GM23338 (cell line): ENCODE measurements around the gene NDRG3. TPM values are rescaled to one million over a fixed set of nuclear protein-coding genes. Genes with fewer than 3 reads are reported as not detected.

ENCODE experiments used
- ATAC-seq: fragments of 200-7000 bp; cut with Tn5 transposase; 3 replicates; pipeline ENCODE4 v1.9.1; 2020
- DNase-seq: peaks from one replicate; pipeline ENCODE4 v3.0.0-alpha.2; 2015; ENCODE audit warnings: low spot score
- H2AFZ ChIP-seq: fragments of 200-600 bp; sonication (generic); 2 replicates; pipeline ENCODE4 v1.8.0; 2016; ENCODE audit warnings: antibody characterized with exemption, mild to moderate bottlenecking, moderate library complexity
- H3F3A ChIP-seq: fragments of 200-600 bp; sonication (generic); replicated peaks from 2 replicates; pipeline ENCODE4 v1.8.0; 2017; ENCODE audit warnings: antibody characterized with exemption, mixed run types, low read depth
- H3K27ac ChIP-seq: fragments of 200-600 bp; sonication (generic); 2 replicates; pipeline ENCODE4 v1.6.1; 2016; ENCODE audit warnings: low read depth
- H3K27me3 ChIP-seq: fragments of 200-600 bp; sonication (generic); 2 replicates; pipeline ENCODE4 v1.8.0; 2016; ENCODE audit warnings: mild to moderate bottlenecking, mixed run types, moderate library complexity; ENCODE audit not compliant: insufficient read depth
- H3K36me3 ChIP-seq: fragments of 200-600 bp; sonication (generic); 2 replicates; pipeline ENCODE4 v1.8.0; 2016; ENCODE audit warnings: mild to moderate bottlenecking; ENCODE audit not compliant: insufficient read depth
- H3K4me1 ChIP-seq: fragments of 200-600 bp; sonication (generic); 2 replicates; pipeline ENCODE4 v1.8.0; 2016; ENCODE audit warnings: mild to moderate bottlenecking, moderate library complexity; ENCODE audit not compliant: insufficient read depth
- H3K4me2 ChIP-seq: fragments of 200-600 bp; sonication (generic); 2 replicates; pipeline ENCODE4 v1.7.1; 2017; ENCODE audit warnings: mixed run types
- H3K4me3 ChIP-seq: fragments of 200-600 bp; sonication (generic); 2 replicates; pipeline ENCODE4 v1.6.1; 2016; ENCODE audit warnings: mixed run types
- H3K79me2 ChIP-seq: fragments of 200-600 bp; sonication (generic); replicated peaks from 2 replicates; pipeline ENCODE4 v1.8.0; 2017; ENCODE audit warnings: mild to moderate bottlenecking; ENCODE audit not compliant: insufficient read depth
- H3K9me2 ChIP-seq: fragments of 200-600 bp; sonication (generic); 2 replicates; pipeline ENCODE4 v1.8.0; 2017; ENCODE audit not compliant: insufficient read depth
- H4K20me1 ChIP-seq: fragments of 200-600 bp; sonication (generic); replicated peaks from 2 replicates; pipeline ENCODE4 v1.8.0; 2017; ENCODE audit warnings: mild to moderate bottlenecking; ENCODE audit not compliant: insufficient read depth
- H3K27ac Mint-ChIP-seq: 2 replicates; pipeline ENCODE4 v1.8.0; 2020; ENCODE audit warnings: inconsistent platforms, mild to moderate bottlenecking, moderate library complexity, mixed read lengths
- H3K27me3 Mint-ChIP-seq: 3 replicates; pipeline ENCODE4 v1.8.0; 2022; ENCODE audit warnings: low read depth, mild to moderate bottlenecking, moderate library complexity, mixed read lengths, inconsistent platforms; ENCODE audit not compliant: insufficient read depth, poor library complexity
- H3K36me3 Mint-ChIP-seq: 3 replicates; pipeline ENCODE4 v1.8.0; 2021; ENCODE audit warnings: low read depth, mild to moderate bottlenecking, inconsistent platforms, moderate library complexity, mixed read lengths
- H3K4me1 Mint-ChIP-seq: 3 replicates; pipeline ENCODE4 v1.8.0; 2020; ENCODE audit warnings: mild to moderate bottlenecking, inconsistent platforms, mixed read lengths
- H3K4me3 Mint-ChIP-seq: 3 replicates; pipeline ENCODE4 v1.8.0; 2021; ENCODE audit warnings: moderate library complexity, mild to moderate bottlenecking, inconsistent platforms, mixed read lengths
- H3K9me3 Mint-ChIP-seq: 3 replicates; pipeline ENCODE4 v1.8.0; 2020; ENCODE audit warnings: moderate library complexity, mild to moderate bottlenecking, inconsistent platforms, mixed read lengths
- CREB1 ChIP-seq: fragments of 250-450 bp; sonication (Bioruptor Pico); IDR thresholded peaks from 2 replicates; pipeline ENCODE4 v1.5.0; 2020; ENCODE audit warnings: low read depth, mild to moderate bottlenecking, moderate library complexity
- CTCF ChIP-seq, 2 experiments: fragments of 200-600 bp in 1 of 2; sonication (generic) in 1 of 2; conservative IDR thresholded peaks; 2 replicates each; pipeline versions ENCODE4 v1.5.1 to v1.6.1; 2016 to 2017; ENCODE audit warnings: antibody characterized with exemption in 2 of 2, low read depth in 2 of 2, mild to moderate bottlenecking in 2 of 2, moderate library complexity in 1 of 2
- ETS1 ChIP-seq: IDR thresholded peaks from 2 replicates; pipeline ENCODE4 v1.6.1; 2016; ENCODE audit warnings: antibody characterized with exemption
- EZH2 ChIP-seq: fragments of 200-600 bp; sonication (generic); IDR thresholded peaks from one replicate; pipeline ENCODE4 v1.8.0; 2017; ENCODE audit warnings: antibody characterized with exemption, mild to moderate bottlenecking, low read depth; ENCODE audit not compliant: unreplicated experiment
- EZH2phosphoT487 ChIP-seq: fragments of 200-600 bp; sonication (generic); IDR thresholded peaks from one replicate; pipeline ENCODE4 v1.8.1; 2018; ENCODE audit warnings: antibody characterized with exemption; ENCODE audit not compliant: unreplicated experiment
- JUNB ChIP-seq: IDR thresholded peaks from one replicate; pipeline ENCODE4 v1.6.1; 2016; ENCODE audit warnings: antibody characterized with exemption; ENCODE audit not compliant: unreplicated experiment
- NANOG ChIP-seq: IDR thresholded peaks from 2 replicates; pipeline ENCODE4 v1.6.1; 2016; ENCODE audit warnings: antibody characterized with exemption, borderline replicate concordance
- POLR2AphosphoS5 ChIP-seq: IDR thresholded peaks from 2 replicates; pipeline ENCODE4 v1.6.1; 2016; ENCODE audit warnings: antibody characterized with exemption, low read depth
- STAT1 ChIP-seq: IDR thresholded peaks from one replicate; pipeline ENCODE4 v1.6.1; 2016; ENCODE audit warnings: antibody characterized with exemption; ENCODE audit not compliant: unreplicated experiment
- ZNF114 ChIP-seq: fragments of 250-450 bp; sonication (Bioruptor Pico); IDR thresholded peaks from 2 replicates; pipeline ENCODE4 v1.5.0; 2020; ENCODE audit warnings: mild to moderate bottlenecking, moderate library complexity
- ZNF331 ChIP-seq: fragments of 250-450 bp; sonication (Bioruptor Pico); IDR thresholded peaks from 2 replicates; pipeline ENCODE4 v1.5.0; 2020; ENCODE audit warnings: low read depth, mild to moderate bottlenecking, moderate library complexity
- ZNF462 ChIP-seq: fragments of 250-450 bp; sonication (Bioruptor Pico); IDR thresholded peaks from 2 replicates; pipeline ENCODE4 v1.5.0; 2020; ENCODE audit warnings: mild to moderate bottlenecking, moderate library complexity
- polyA plus RNA-seq: library from polyadenylated mRNA; unstranded; fragments of >200 nt; fragmentation: Nextera tagmentation; extraction: Ambion mirVana; gene quantifications from 2 replicates; pipeline ENCODE4 v1.2.1, GENCODE V29; 2016
- total RNA-seq: library from RNA; depleted of rRNA; stranded (reverse); fragments of >200 nt; shearing (Covaris generic); gene quantifications from 2 replicates; pipeline ENCODE4 v1.2.3, GENCODE V29; 2014
- TF ChIP-seq, protein P1 (sequence below): IDR thresholded peaks from one replicate; pipeline ENCODE4 v1.6.1; 2018; ENCODE audit warnings: antibody characterized with exemption; ENCODE audit not compliant: unreplicated experiment

The NDRG3 gene
- total and polyA plus RNA-seq, 2 experiments from 2014 or later: 18.6 to 24.0 TPM

GRCh38 chr20:36779656-36780025, 33.8 kb upstream of the NDRG3 start:
- TF ChIP-seq STAT1 (no peak), JUNB (no peak), CREB1 (CRISPR knock-in tag) (no peak), POLR2AphosphoS5 (no peak), NANOG (no peak), EZH2 (no peak), ZNF462 (CRISPR knock-in tag) (no peak), EZH2phosphoT487 (no peak), ZNF331 (CRISPR knock-in tag) (no peak), ETS1 (no peak), ZNF114 (CRISPR knock-in tag) (no peak), CTCF (conservative IDR thresholded peaks at IDR 0.05; ENCODE audit: low read depth in 2 of 2) (no peak)
- TF ChIP-seq, protein P1, sequence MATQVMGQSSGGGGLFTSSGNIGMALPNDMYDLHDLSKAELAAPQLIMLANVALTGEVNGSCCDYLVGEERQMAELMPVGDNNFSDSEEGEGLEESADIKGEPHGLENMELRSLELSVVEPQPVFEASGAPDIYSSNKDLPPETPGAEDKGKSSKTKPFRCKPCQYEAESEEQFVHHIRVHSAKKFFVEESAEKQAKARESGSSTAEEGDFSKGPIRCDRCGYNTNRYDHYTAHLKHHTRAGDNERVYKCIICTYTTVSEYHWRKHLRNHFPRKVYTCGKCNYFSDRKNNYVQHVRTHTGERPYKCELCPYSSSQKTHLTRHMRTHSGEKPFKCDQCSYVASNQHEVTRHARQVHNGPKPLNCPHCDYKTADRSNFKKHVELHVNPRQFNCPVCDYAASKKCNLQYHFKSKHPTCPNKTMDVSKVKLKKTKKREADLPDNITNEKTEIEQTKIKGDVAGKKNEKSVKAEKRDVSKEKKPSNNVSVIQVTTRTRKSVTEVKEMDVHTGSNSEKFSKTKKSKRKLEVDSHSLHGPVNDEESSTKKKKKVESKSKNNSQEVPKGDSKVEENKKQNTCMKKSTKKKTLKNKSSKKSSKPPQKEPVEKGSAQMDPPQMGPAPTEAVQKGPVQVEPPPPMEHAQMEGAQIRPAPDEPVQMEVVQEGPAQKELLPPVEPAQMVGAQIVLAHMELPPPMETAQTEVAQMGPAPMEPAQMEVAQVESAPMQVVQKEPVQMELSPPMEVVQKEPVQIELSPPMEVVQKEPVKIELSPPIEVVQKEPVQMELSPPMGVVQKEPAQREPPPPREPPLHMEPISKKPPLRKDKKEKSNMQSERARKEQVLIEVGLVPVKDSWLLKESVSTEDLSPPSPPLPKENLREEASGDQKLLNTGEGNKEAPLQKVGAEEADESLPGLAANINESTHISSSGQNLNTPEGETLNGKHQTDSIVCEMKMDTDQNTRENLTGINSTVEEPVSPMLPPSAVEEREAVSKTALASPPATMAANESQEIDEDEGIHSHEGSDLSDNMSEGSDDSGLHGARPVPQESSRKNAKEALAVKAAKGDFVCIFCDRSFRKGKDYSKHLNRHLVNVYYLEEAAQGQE: no peak
- no peaks in the 10 kb centered on the region for H3K79me2 ChIP-seq
- peaks cover 28% of the 10 kb centered on the region for H3K4me1 Mint-ChIP-seq
- no peak overlapping the region for H3K27ac ChIP-seq
- no peaks in the 10 kb centered on the region for H3K4me1 ChIP-seq
- peaks cover 18% of the 10 kb centered on the region for H3K27me3 Mint-ChIP-seq
- DNase-seq: peak; percentile 64
- peak; percentile 83 for ATAC-seq
- peaks cover 16% of the 10 kb centered on the region for H3K36me3 Mint-ChIP-seq
- H3K9me2 ChIP-seq: no peaks in the 10 kb centered on the region
- no peaks in the 10 kb centered on the region for H3K36me3 ChIP-seq
- H4K20me1 ChIP-seq: no peaks in the 10 kb centered on the region; the same call in 1 of the 2 replicates
- H2AFZ ChIP-seq: no peak overlapping the region
- no peak overlapping the region for H3K4me2 ChIP-seq
- H3K27me3 ChIP-seq: no peaks in the 10 kb centered on the region
- H3F3A ChIP-seq: peaks cover 7% of the 10 kb centered on the region; the same call in 1 of the 2 replicates
- H3K4me3 Mint-ChIP-seq: no peak overlapping the region; the same call in 2 of the 3 replicates
- no peaks in the 10 kb centered on the region; the same call in 2 of the 3 replicates for H3K9me3 Mint-ChIP-seq
- H3K27ac Mint-ChIP-seq: peak overlapping the region; percentile 67
- H3K4me3 ChIP-seq: no peak overlapping the region
